Choroid plexus epithelial cell (primary cell): Measurements from ENCODE around the gene LCN1.

Experiments
- DNase-seq: peaks from one replicate; pipeline ENCODE4 v3.0.0-alpha.2; 2010; ENCODE audit warnings: low read depth
- H3K4me3 ChIP-seq: 2 replicates; pipeline ENCODE4 v1.5.1; 2011; ENCODE audit warnings: low read depth, mild to moderate bottlenecking, control low read depth, low read length, moderate library complexity
- CTCF ChIP-seq: conservative IDR thresholded peaks from 2 replicates; pipeline ENCODE4 v1.5.1; 2011; ENCODE audit warnings: low read depth, mild to moderate bottlenecking, control low read depth, inconsistent platforms, low read length, moderate library complexity

Gene LCN1

GRCh38 chr9:135559606-135560005, 38.4 kb downstream of the LCN1 start:
- no peak for DNase-seq
- H3K4me3 ChIP-seq, result no peak overlapping the region
- TF ChIP-seq CTCF, result no peak

GRCh38 chr9:135561391-135562234, 40.4 kb downstream of the LCN1 start, which contains the start of gene PAEP:
TSS of gene PAEP (plus strand) at chr9:135561756.
- TF ChIP-seq CTCF, result no peak
- no peak for DNase-seq
- no peak within 1 kb of the TSS for H3K4me3 ChIP-seq

GRCh38 chr9:135562235-135562745, 41.0 kb downstream of the LCN1 start:
- no peak overlapping the region for H3K4me3 ChIP-seq
- no peak for DNase-seq
- TF ChIP-seq CTCF, result no peak

- DNase-seq, result no peak
- TF ChIP-seq CTCF, result no peak
- H3K4me3 ChIP-seq, result no peak overlapping the region
Measured at GRCh38 chr9:135563039-135563476, 41.8 kb downstream of the LCN1 start.

DNA sequence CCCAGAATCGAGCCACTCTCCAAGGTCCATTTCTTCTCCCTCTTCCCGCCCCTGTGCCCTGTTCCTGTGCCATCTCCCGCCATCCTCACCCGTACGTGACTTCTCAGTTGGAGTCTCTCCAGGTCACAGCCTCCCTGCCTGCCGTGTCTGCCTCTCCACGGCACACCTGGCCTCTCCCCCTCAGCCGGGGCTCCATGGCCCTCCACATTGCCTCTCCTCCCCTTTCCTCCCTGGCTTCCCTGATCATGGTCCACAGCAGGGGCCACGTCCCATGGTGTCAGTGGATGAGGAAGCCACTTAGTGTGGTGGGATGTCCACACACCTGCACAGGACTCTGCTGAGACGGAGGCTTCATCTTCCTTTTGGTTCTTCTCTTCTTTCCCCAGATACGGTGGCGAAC, 42.6 kb downstream of the LCN1 start:
- H3K4me3 ChIP-seq, result no peak overlapping the region
- DNase-seq, result no peak
- no peak for TF ChIP-seq CTCF

DNA sequence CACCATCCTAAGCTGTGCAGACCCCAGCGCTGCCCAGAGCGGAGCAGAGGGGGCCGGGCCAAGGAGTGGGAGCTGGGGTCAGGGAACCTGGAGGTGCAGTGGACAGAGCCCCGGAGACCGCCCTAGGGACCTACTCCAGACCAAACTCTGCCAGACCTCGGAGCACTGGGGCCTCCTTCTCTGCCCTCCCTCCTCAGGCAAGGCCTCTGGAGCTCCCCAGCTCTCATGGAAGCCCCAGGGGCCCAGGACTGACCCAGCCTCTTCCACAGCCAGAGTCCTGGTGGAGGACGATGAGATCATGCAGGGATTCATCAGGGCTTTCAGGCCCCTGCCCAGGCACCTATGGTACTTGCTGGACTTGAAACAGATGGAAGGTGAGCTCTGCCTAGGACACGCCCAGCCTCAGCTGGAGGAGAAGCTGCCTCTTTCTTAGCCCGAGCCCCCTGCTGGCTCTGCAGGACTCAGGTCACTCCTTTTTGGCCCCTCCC, 43.9 kb downstream of the LCN1 start:
- no peak for DNase-seq
- H3K4me3 ChIP-seq, result no peak overlapping the region
- no peak for TF ChIP-seq CTCF
